Mesothelial cell of epicardium (in vitro differentiated cells): ENCODE measurements around the gene YPEL1. TPM values are rescaled to one million over a fixed set of nuclear protein-coding genes. Genes with fewer than 3 reads are reported as not detected.
"Not testable (repeated sequence)": the region's sequence is repeated elsewhere in the genome, so short reads cannot be mapped to it uniquely, and the experiment has no call there.

Source experiments
- DNase-seq, 2 experiments: peaks; one replicate each; pipeline ENCODE4 v3.0.0; 2021; ENCODE audit warnings: low spot score in 2 of 2; ENCODE audit not compliant: unreplicated experiment in 2 of 2
- H3K27ac Mint-ChIP-seq: 2 replicates; pipeline ENCODE4 v1.8.0; 2021; ENCODE audit warnings: mixed read lengths
- H3K27me3 Mint-ChIP-seq: 2 replicates; pipeline ENCODE4 v1.8.0; 2021; ENCODE audit warnings: low read depth, mixed read lengths
- H3K36me3 Mint-ChIP-seq: 2 replicates; pipeline ENCODE4 v1.8.0; 2021; ENCODE audit warnings: mixed read lengths
- H3K4me1 Mint-ChIP-seq: 2 replicates; pipeline ENCODE4 v1.8.0; 2021; ENCODE audit warnings: mixed read lengths
- H3K4me3 Mint-ChIP-seq: 2 replicates; pipeline ENCODE4 v1.8.0; 2021; ENCODE audit warnings: mild to moderate bottlenecking, moderate library complexity, mixed read lengths
- H3K9me3 Mint-ChIP-seq: 2 replicates; pipeline ENCODE4 v1.8.0; 2021; ENCODE audit warnings: mixed read lengths
- total RNA-seq: library from RNA; stranded (reverse); gene quantifications from 3 replicates; pipeline ENCODE4 v1.2.1, GENCODE V29; 2021
- TF ChIP-seq, protein P1 (sequence below): fragments of 200-600 bp; sonication (generic); IDR thresholded peaks from one replicate; pipeline ENCODE4 v1.5.0; 2021; ENCODE audit warnings: antibody characterized with exemption; ENCODE audit not compliant: unreplicated experiment

YPEL1 gene
- total RNA-seq, 1 donor from 2014 or later: 17.2 TPM

DNA sequence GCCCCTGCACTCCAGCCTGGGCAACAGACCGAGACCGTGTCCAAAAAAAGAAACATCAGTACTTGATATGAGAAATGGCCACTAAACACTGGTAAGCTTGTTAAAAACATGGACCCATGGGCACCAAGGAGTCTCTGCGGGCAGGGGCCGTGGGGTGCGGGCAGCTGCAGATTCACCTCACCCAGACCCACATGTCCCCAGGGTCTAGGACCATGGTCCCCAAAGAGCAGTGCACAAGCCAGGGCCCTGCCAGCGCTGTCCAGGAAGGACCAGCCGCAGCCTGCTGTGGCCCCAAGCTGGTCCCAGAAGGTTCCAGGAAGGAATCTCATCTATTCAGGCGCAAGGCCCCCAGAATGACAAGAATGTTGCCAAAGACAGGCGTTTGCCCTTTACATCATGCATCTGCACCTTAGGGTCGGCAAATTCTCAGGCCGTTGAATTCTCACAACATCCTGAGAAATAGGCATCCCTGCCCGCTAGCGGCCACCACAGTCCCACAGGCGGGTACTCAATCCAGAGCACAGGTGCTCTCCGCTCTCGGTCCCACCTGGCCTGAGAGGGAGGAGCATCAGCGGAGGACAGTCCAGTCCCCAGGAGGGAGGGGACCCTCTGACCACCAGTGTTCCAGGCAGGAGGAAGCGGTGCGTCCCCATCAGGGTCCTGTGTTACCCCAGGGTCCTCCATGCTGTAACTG, 9.5 kb downstream of the YPEL1 start:
- Mint-ChIP-seq H3K27me3 (peaks cover 2% of the 10 kb centered on the region), H3K4me3 (no peak overlapping the region), H3K36me3 (peaks cover 5% of the 10 kb centered on the region), H3K27ac (no peak overlapping the region), H3K4me1 (no peaks in the 10 kb centered on the region), H3K9me3 (no peaks in the 10 kb centered on the region)
- TF ChIP-seq, protein P1, sequence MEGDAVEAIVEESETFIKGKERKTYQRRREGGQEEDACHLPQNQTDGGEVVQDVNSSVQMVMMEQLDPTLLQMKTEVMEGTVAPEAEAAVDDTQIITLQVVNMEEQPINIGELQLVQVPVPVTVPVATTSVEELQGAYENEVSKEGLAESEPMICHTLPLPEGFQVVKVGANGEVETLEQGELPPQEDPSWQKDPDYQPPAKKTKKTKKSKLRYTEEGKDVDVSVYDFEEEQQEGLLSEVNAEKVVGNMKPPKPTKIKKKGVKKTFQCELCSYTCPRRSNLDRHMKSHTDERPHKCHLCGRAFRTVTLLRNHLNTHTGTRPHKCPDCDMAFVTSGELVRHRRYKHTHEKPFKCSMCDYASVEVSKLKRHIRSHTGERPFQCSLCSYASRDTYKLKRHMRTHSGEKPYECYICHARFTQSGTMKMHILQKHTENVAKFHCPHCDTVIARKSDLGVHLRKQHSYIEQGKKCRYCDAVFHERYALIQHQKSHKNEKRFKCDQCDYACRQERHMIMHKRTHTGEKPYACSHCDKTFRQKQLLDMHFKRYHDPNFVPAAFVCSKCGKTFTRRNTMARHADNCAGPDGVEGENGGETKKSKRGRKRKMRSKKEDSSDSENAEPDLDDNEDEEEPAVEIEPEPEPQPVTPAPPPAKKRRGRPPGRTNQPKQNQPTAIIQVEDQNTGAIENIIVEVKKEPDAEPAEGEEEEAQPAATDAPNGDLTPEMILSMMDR: no peak
- no peak for DNase-seq

GRCh38 chr22:21724496-21724895, 11.1 kb downstream of the YPEL1 start:
- H3K36me3 Mint-ChIP-seq, H3K27ac Mint-ChIP-seq, H3K4me3 Mint-ChIP-seq, DNase-seq, H3K9me3 Mint-ChIP-seq, H3K27me3 Mint-ChIP-seq, H3K4me1 Mint-ChIP-seq: not testable (repeated sequence)

DNA sequence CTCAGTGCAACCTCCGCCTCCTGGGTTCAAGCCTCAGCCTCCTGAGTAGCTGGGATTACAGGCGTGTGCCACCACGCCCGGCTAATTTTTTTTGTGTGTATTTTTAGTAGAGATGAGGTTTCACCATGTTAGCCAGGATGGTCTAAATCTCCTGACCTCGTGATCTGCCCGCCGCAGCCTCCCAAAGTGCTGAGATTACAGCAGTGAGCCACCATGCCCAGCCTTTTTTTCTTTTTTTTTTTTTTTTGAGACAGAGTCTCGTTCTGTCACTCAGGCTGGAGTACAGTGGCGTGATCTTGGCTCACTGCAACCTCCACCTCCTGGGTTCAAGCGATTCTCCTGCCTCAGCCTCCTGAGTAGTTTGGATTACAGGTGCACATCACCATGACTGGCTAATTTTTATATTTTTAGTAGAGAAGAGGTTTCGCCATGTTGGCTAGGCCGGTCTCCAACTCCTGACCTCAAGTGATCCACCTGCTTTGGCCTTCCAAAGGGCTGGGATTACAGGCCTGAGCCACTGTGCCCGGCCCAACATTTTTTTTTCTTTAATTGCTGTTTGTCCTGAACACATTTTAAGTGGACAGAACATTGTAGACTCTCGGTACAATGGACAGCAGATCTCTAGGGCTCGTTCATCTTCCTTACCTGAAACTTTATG, 14.3 kb downstream of the YPEL1 start:
- not testable (repeated sequence) for H3K27ac Mint-ChIP-seq, H3K27me3 Mint-ChIP-seq, H3K4me3 Mint-ChIP-seq, H3K9me3 Mint-ChIP-seq, DNase-seq, H3K36me3 Mint-ChIP-seq
- H3K4me1 Mint-ChIP-seq: peaks cover 12% of the 10 kb centered on the region

DNA sequence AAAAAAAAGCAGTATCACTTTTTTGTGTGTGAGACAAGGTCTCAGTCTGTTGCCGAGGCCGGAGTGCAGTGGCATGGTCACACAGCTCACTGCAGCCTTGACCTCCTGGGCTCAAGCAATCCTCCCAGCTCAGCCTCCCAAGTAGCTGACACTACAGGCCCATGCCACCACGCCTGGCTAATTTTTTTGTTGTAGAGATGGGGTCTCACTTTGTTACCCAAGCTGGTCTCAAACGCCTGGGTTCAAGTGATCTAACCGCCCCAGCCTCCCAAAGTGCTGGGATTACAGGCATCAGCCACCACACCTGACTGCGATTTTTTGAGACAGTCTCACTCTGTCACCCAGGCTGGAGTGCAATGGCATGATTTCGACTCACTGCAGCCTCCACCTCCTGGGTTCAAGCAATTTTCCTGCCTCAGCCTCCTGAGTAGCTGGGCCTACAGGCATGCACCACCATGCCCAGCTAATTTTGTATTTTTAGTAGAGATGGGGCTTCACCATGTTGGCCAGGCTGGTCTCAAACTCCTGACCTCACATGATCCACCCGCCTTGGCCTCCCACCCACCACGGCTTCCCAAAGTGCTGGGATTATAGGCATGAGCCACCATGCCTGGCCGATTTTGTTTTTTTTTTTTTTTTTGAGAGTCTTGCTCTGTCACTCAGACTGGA, 15.3 kb downstream of the YPEL1 start:
- not testable (repeated sequence) for H3K9me3 Mint-ChIP-seq, H3K36me3 Mint-ChIP-seq, DNase-seq, H3K27ac Mint-ChIP-seq, H3K27me3 Mint-ChIP-seq, H3K4me3 Mint-ChIP-seq
- H3K4me1 Mint-ChIP-seq: peaks cover 16% of the 10 kb centered on the region

- TF ChIP-seq, protein P1: no peak
- H3K36me3 Mint-ChIP-seq: peaks cover 2% of the 10 kb centered on the region
Measured at GRCh38 chr22:21719024-21719423, 16.6 kb downstream of the YPEL1 start.

GRCh38 chr22:21718499-21718898, 17.1 kb downstream of the YPEL1 start:
- TF ChIP-seq, protein P1: no peak
- Mint-ChIP-seq H3K9me3 (no peaks in the 10 kb centered on the region), H3K27me3 (no peaks in the 10 kb centered on the region), H3K27ac (peak overlapping the region; percentile 68), H3K36me3 (no peaks in the 10 kb centered on the region), H3K4me1 (peaks cover 28% of the 10 kb centered on the region), H3K4me3 (no peak overlapping the region)
- DNase-seq: no peak

More at GRCh38 chr22:21719024-21719423, 16.6 kb downstream of the YPEL1 start:
- Mint-ChIP-seq H3K27me3 (no peaks in the 10 kb centered on the region), H3K27ac (no peak overlapping the region), H3K4me3 (no peak overlapping the region), H3K9me3 (no peaks in the 10 kb centered on the region), H3K4me1 (peaks cover 25% of the 10 kb centered on the region)
- no peak for DNase-seq

DNA sequence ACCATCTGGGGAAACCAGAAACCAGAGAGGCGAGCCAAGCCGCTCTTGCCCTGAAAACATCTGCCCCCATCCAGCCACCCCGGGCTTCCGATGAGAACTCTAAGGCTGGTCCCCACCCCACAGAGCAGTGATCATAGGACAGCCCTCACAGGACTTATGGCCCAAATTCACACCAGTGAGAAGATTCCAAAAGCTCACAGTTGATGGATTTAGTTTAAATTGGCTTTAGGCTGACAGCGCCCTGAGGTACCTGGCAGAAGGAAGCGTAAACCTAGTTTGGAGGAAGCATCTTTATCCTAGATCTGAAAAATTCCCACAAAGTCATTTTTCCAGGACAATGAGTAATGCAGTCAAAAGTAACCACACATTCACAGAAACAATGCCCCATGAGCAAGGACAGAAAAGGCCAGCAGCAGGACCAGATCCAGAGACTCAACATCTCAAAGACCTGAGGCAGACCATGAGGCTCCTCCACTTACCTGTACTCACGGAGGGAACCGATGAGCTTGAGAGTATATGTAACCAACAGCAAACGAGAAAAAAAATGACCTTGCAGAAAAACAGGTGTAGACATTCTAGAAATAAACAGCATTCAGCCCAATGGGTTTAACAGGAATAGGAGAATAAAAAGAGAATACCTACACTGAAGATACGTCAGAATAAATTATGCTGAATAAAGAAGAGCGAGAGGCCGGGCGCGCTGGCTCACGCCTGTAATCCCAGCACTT, 19.0 kb downstream of the YPEL1 start:
- not testable (repeated sequence) for H3K27me3 Mint-ChIP-seq, DNase-seq, H3K36me3 Mint-ChIP-seq, H3K4me3 Mint-ChIP-seq, H3K9me3 Mint-ChIP-seq
- Mint-ChIP-seq H3K4me1 (peaks cover 33% of the 10 kb centered on the region), H3K27ac (peak overlapping the region; percentile 76)
